Adipose tissue (tissue), 3 donors: ENCODE measurements around the gene TPH2. TPM values are rescaled to one million over a fixed set of nuclear protein-coding genes. Genes with fewer than 3 reads are reported as not detected.

Source experiments
- H3K27ac ChIP-seq: one replicate; pipeline ENCODE4 v1.5.1; 2013; ENCODE audit warnings: low read depth, low read length
- WGBS, 3 donors: extraction: QIAGEN DNeasy Blood & Tissue Kit; methylation state at CpG; one replicate each; pipeline ENCODE4 v1.1.7; 2013; 5-methylcytosine and 5-hydroxymethylcytosine counted together
- polyA plus RNA-seq, 3 donors: library from polyadenylated mRNA; stranded (reverse); fragments of 200-250 nt; gene quantifications; one replicate each; pipeline ENCODE4 v1.2.3, GENCODE V29; 2013
- donor health status: healthy with polysubstance abuse.
- donor health status: Bipolar disorder and iron deficiency.
- donor health status: healthy.

TPH2 gene
- polyA plus RNA-seq, 3 donors, result not detected

DNA sequence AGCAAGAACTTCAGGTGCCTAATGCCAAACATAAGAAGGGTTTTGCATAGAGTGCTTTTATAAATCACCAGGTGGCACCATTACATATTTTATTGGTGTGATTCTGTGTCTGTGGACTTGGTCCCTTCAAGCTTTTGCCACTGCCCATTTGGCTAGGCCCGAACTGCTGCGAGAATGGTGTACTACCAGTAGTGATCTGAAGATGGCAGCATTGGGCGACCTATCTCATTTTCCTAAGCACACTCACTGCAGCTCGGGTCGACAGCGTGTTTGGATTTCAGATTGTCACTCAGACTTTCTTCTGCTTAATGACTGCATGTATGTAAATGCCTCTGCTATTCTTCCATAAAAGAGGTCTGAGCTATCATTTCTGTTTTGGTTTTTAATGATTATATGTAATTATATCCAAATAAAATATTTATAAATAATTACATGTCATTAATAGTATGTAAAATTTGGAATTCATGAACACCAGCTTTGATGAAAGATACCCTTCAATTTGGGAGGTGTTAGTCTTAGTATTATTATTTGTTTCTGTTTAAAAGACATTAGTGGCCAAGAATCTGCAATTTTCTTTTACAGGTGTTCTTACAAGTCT is 78.5 kb downstream of the TPH2 start:
- 1 to 2% (median 1%) methylated on average over 6 of the region's 6 CpGs for WGBS, 3 donors

DNA sequence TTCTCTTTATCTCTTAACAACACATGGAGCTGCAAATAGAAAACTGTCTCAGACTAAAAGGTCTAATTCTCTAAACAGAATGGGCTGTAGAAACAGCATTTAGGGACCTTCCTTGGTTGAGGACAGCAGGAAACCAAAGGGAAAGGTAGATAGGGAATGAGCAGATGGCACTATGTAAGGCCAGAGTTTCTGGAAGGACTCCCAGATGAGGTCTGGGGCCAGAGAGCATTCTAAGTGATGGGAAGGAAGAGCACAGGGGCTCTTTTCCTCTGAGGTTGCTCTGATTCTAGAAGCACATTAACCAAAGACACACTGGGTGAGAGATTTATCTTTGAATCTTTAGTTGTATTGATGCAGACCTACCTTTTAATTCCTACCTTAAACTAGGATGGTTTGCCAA is 79.4 kb downstream of the TPH2 start:
- no peak overlapping the region for H3K27ac ChIP-seq

More for the DNA sequence above, 78.5 kb downstream of the TPH2 start:
- H3K27ac ChIP-seq, result no peak overlapping the region

- no peak overlapping the region for H3K27ac ChIP-seq
- 60 to 71% (median 69%) methylated on average over 5 of the region's 5 CpGs for WGBS, 3 donors
Measured at GRCh38 chr12:72024613-72025012, 86.0 kb downstream of the TPH2 start.

DNA sequence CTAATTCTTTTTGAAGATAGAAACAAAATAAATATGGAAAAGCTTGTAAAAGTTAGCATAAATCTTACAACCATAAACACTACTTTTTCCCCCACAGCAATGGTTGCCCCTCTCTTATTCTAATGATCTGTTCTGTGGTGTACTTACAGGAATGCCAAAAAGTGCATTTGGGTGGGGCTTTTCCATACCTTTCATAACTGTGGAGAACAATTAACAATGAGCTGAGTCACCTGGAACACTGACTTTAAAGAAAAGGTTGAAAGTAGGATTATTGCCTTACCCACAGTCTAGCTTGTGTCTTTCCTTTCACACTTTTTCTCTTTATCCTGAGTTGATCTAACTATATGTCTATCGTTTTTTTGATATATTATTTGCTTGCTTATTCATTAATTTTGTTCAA is 86.9 kb downstream of the TPH2 start:
- whole genome bisulfite sequencing, 3 donors, result 32 to 60% (median 37%) methylated on average over 1 of the region's 1 CpG
- H3K27ac ChIP-seq, result no peak overlapping the region

GRCh38 chr12:72028966-72029365 is 90.3 kb downstream of the TPH2 start:
- 84 to 97% (median 89%) methylated on average over 1 of the region's 1 CpG for WGBS, 3 donors
- no peak overlapping the region for H3K27ac ChIP-seq

- 40 to 56% (median 50%) methylated on average over 2 of the region's 2 CpGs for WGBS, 3 donors
- H3K27ac ChIP-seq, result no peak overlapping the region
Measured at GRCh38 chr12:72030277-72030676, 91.6 kb downstream of the TPH2 start.

DNA sequence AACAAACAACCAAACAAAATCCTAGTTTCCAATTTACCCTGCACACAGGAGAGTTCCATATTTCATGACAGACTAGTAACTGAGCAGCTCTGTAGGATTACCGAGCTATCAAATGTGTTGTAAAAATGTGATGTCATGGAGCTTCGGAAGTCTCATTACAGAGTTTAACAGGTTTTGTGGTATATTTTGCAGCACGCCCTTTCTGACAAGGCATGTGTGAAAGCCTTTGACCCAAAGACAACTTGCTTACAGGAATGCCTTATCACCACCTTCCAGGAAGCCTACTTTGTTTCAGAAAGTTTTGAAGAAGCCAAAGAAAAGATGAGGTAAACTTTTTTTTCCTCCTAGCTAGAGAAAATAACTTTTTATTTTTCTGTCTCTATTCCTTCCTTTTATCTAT is 92.4 kb downstream of the TPH2 start:
- no peak overlapping the region for H3K27ac ChIP-seq
- 69 to 80% (median 77%) methylated on average over 3 of the region's 3 CpGs for WGBS, 3 donors

DNA sequence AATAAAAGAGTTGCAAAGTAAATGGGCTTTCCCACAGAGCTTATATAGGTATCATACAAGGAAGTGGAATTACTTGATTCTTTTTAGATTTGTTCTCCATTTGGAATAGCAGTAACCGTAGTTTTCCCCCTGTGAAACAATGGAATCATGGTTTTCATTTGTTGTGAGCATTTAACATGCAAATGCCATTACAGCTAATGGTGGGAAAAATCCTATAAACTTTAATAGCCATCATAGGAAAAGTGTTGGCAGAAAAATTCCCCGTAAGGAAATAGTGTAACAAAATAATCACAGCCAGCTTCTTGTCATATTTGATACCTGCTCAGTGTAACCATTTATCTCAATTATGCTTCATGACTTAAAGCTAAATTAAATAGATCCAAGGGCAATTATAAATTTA is 95.3 kb downstream of the TPH2 start:
- no peak overlapping the region for H3K27ac ChIP-seq
- 62 to 84% (median 76%) methylated on average over 2 of the region's 2 CpGs for WGBS, 3 donors

GRCh38 chr12:72035625-72036024 is 97.0 kb downstream of the TPH2 start:
- H3K27ac ChIP-seq, result no peak overlapping the region
- WGBS, 3 donors, result 73 to 81% (median 79%) methylated on average over 5 of the region's 5 CpGs

GRCh38 chr12:72036393-72036792 is 97.7 kb downstream of the TPH2 start:
- no peak overlapping the region for H3K27ac ChIP-seq
- 32 to 45% (median 41%) methylated on average over 1 of the region's 1 CpG for WGBS, 3 donors

DNA sequence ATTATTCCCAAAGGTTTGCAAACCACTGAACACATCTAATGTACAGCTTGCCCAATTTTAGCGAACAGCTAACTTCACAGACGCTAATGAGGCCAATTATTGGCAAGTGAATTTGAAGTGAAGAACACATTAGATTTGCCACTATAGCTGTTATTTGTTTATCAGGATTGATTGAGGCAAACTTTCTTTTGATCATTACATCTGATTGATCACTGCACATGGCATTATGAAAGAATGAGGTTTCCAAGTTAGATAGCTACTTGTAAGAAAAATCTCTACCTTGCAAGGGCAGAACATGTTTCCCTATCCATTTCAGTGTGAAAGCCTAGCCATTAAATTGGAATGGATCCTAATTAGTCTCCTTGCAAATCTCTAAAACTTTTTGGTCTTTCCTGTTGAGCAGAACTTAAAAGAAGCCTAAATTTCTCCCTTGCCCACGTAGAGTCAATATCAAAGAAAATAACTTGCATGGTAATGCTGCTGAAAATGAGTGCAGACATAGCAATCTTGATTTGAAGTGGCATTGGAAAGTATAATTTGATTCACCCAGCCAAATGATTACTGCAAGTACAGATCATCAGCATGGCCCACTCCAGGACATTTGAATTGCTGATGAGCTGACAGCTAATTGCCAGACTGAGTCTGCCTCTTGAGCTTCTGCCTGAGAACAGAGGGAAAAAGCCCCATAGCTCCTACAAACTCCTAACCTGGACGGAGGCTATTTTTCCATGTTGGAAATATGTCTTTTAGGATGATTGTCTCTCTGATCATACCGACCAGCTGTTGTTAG is 98.6 kb downstream of the TPH2 start:
- no peak overlapping the region for H3K27ac ChIP-seq
- WGBS, 3 donors, result 68 to 90% (median 82%) methylated on average over 5 of the region's 5 CpGs

GRCh38 chr12:72041811-72042210 is 103.2 kb downstream of the TPH2 start:
- WGBS, 3 donors, result 59 to 75% (median 66%) methylated on average over 2 of the region's 2 CpGs

GRCh38 chr12:72053604-72054003 is 115.0 kb downstream of the TPH2 start:
- 75 to 82% (median 77%) methylated on average over 2 of the region's 2 CpGs for WGBS, 3 donors
- no peak overlapping the region for H3K27ac ChIP-seq

More at GRCh38 chr12:72041811-72042210, 103.2 kb downstream of the TPH2 start:
- H3K27ac ChIP-seq, result no peak overlapping the region

- no peak overlapping the region for H3K27ac ChIP-seq
- WGBS, 3 donors, result 61 to 79% (median 68%) methylated on average over 2 of the region's 2 CpGs
Measured at GRCh38 chr12:72054511-72054910, 115.9 kb downstream of the TPH2 start.

DNA sequence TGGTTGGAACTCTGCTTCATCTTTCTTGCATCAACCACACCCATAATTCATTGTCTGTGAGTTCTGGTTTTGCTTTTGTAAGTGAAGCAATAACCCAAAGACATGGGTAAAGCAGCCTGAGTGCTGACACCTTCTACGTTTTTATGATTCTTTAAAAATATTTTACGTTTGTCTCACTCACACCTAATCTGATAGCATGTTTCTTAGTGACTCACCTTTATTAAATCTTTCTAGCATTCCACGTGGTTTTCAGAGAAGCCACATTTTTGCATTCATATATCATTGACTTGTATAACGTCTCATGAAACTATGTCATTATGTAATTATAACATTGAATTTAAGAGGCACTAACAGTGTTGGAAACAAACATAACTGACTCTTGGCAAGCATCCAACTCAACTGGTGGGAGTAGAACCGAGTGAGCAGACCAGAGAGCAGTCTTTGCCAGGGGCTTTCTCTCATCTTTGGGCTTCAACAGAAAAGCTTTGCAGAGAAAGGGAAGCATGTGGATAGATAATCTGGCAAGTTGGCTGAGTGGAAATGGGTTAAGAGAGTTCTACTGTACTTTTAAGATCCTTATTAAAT is 118.8 kb downstream of the TPH2 start:
- no peak overlapping the region for H3K27ac ChIP-seq
- WGBS, 3 donors, result 35 to 45% (median 40%) methylated on average over 5 of the region's 5 CpGs

DNA sequence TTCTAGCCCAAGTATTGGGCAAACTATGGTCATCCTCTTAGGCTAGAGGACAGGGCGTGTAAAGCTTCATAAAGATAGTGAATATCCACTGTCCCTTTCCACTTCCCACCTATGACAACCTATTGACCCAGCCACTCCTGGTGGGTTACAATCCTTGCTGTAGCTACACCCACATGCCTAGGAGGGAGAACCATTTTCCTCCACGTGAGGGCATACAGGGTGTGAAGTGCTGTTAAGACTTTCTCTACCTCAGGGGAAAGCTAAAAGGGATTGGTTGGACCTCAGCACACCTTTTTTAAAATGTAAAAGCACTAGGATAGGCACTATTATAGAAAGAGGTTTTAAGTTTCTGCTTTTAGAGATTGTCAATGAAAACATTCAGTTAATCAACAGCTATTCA is 124.4 kb downstream of the TPH2 start:
- H3K27ac ChIP-seq, result no peak overlapping the region
- WGBS, 3 donors, result 63 to 66% (median 64%) methylated on average over 2 of the region's 2 CpGs

- 83 to 97% (median 90%) methylated on average over 2 of the region's 2 CpGs for WGBS, 3 donors
- H3K27ac ChIP-seq, result no peak overlapping the region
Measured at GRCh38 chr12:72071030-72071429, 132.4 kb downstream of the TPH2 start.

DNA sequence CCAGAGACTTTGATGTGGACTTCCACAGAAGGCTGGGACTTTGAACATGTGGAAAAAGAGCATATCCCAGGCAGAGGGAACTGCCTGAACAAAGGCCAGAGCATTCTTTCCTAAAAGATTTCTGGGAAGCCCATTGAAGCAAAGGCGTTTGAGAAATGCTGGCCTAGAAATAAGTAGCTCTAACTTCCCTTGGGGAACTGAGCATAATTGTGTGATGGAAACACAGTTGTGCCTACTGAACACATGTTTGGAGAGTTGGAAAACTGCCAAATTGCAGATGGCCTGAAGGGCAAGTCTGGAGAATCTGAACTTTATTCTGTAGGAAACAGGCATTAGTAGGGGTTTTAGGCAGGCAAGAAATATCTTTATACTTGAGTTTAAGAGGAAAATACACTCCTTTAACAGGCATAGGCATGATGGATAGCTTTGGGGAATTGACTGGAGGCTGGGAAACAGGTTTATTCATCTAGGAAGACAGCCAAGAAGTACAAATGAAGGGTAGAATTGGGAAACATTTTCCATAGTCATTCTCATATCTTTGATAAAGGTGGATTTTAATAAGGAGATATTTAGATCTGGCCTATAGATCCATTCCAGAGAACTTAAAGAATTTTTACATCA is 134.1 kb downstream of the TPH2 start:
- WGBS, 3 donors, result 31 to 63% (median 35%) methylated on average over 1 of the region's 1 CpG
- H3K27ac ChIP-seq, result no peak overlapping the region

- 57 to 93% (median 78%) methylated on average over 1 of the region's 1 CpG for WGBS, 3 donors
- H3K27ac ChIP-seq, result no peak overlapping the region
Measured at GRCh38 chr12:72074065-72074464, 135.4 kb downstream of the TPH2 start.
